DND-41 (cell line): ENCODE results near the gene TNS3.

Experiments
- ATAC-seq: fragments of 200-7000 bp; cut with Tn5 transposase; 3 replicates; pipeline ENCODE4 v1.9.1; 2021; ENCODE audit warnings: low read depth; ENCODE audit not compliant: insufficient read depth
- DNase-seq: peaks from one replicate; pipeline ENCODE4 v3.0.0-alpha.2; 2020
- H2AFZ ChIP-seq: 2 replicates; pipeline ENCODE4 v1.6.0; 2012; ENCODE audit warnings: low read depth, low read length
- H3K27ac ChIP-seq: 2 replicates; pipeline ENCODE4 v1.5.1; 2012; ENCODE audit warnings: low read length, inconsistent platforms
- H3K27me3 ChIP-seq: fragments of 200-600 bp; sonication (generic); 2 replicates; pipeline ENCODE4 v1.6.0; 2012; ENCODE audit warnings: low read length, mild to moderate bottlenecking, inconsistent platforms; ENCODE audit not compliant: insufficient read depth, poor library complexity
- H3K36me3 ChIP-seq: 2 replicates; pipeline ENCODE4 v1.5.1; 2012; ENCODE audit warnings: low read length, inconsistent platforms; ENCODE audit not compliant: insufficient read depth
- H3K4me1 ChIP-seq: 2 replicates; pipeline ENCODE4 v1.5.1; 2012; ENCODE audit warnings: mild to moderate bottlenecking, low read length; ENCODE audit not compliant: insufficient read depth
- H3K4me2 ChIP-seq: 2 replicates; pipeline ENCODE4 v1.6.0; 2012; ENCODE audit warnings: mild to moderate bottlenecking, moderate library complexity, low read length, inconsistent platforms; ENCODE audit not compliant: insufficient read depth
- H3K4me3 ChIP-seq, 2 experiments: fragments of 200-600 bp in 1 of 2; shearing (Covaris generic) in 1 of 2; 2 replicates each; pipeline ENCODE4 v1.5.1; 2012 to 2016; ENCODE audit warnings: inconsistent platforms in 2 of 2, low read length in 2 of 2, mild to moderate bottlenecking in 2 of 2, low read depth in 1 of 2, moderate library complexity in 1 of 2
- H3K79me2 ChIP-seq: 2 replicates; pipeline ENCODE4 v1.6.0; 2012; ENCODE audit warnings: low read length, inconsistent platforms; ENCODE audit not compliant: insufficient read depth
- H3K9ac ChIP-seq: 2 replicates; pipeline ENCODE4 v1.6.0; 2012; ENCODE audit warnings: low read depth, mild to moderate bottlenecking, inconsistent platforms, low read length, moderate library complexity
- H3K9me3 ChIP-seq: 2 replicates; pipeline ENCODE4 v1.5.1; 2012; ENCODE audit warnings: low read length, moderate library complexity, mild to moderate bottlenecking, inconsistent platforms; ENCODE audit not compliant: insufficient read depth, severe bottlenecking
- H4K20me1 ChIP-seq: 2 replicates; pipeline ENCODE4 v1.6.0; 2012; ENCODE audit warnings: low read length; ENCODE audit not compliant: insufficient read depth
- EZH2 ChIP-seq: IDR thresholded peaks from 3 replicates; pipeline ENCODE4 v1.6.1; 2012; ENCODE audit warnings: borderline replicate concordance, low read depth, mild to moderate bottlenecking, moderate library complexity, low read length, inconsistent platforms; ENCODE audit not compliant: severe bottlenecking
- TF ChIP-seq, protein P1 (sequence below): IDR thresholded peaks from 2 replicates; pipeline ENCODE4 v1.5.1; 2012; ENCODE audit warnings: borderline replicate concordance, low read length, moderate library complexity, mild to moderate bottlenecking; ENCODE audit not compliant: poor library complexity, severe bottlenecking; ENCODE audit errors: extremely low read depth

Gene TNS3

DNA sequence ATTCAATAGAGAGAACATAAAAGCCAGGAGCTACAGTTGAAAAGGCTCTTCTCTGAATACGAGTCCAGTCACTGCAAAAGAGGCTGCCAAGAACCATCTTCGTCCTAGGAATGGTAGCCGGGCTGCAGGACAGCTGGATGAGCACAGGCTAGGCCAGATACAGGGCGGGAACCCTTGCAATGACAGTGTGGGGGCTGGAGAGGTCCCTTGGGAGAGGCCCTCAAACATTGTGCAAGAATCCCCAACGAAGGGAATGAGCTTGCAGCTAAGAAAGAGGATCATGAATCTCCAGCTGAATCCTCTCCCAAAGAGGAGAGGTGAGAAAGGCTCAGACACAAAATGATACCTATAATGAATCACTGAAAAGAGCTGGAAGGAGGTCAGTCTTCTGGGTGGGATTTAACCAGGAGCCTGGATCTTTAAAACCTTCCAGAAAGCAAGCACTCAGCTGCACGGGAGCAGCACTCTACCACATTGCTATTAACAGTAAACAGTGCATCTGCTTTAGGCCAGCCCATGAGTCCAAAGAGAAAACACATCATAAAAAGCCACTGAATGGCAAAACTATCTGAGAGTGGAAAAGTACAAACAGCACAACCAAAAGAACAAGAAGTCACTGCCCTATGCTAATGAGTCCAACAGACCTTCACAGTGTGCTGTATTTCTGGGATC lies 287.9 kb downstream of the TNS3 start:
- Histone ChIP-seq H3K9ac (no peak overlapping the region), H2AFZ (no peak overlapping the region), H3K4me1 (no peaks in the 10 kb centered on the region), H3K9me3 (no peaks in the 10 kb centered on the region), H3K27ac (no peak overlapping the region), H4K20me1 (no peaks in the 10 kb centered on the region), H3K4me2 (no peak overlapping the region), H3K4me3 (no peak overlapping the region), H3K79me2 (no peaks in the 10 kb centered on the region), H3K36me3 (no peaks in the 10 kb centered on the region), H3K27me3 (no peaks in the 10 kb centered on the region)
- TF ChIP-seq, protein P1, sequence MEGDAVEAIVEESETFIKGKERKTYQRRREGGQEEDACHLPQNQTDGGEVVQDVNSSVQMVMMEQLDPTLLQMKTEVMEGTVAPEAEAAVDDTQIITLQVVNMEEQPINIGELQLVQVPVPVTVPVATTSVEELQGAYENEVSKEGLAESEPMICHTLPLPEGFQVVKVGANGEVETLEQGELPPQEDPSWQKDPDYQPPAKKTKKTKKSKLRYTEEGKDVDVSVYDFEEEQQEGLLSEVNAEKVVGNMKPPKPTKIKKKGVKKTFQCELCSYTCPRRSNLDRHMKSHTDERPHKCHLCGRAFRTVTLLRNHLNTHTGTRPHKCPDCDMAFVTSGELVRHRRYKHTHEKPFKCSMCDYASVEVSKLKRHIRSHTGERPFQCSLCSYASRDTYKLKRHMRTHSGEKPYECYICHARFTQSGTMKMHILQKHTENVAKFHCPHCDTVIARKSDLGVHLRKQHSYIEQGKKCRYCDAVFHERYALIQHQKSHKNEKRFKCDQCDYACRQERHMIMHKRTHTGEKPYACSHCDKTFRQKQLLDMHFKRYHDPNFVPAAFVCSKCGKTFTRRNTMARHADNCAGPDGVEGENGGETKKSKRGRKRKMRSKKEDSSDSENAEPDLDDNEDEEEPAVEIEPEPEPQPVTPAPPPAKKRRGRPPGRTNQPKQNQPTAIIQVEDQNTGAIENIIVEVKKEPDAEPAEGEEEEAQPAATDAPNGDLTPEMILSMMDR = no peak
- no peak for TF ChIP-seq EZH2
- ATAC-seq (no peak), DNase-seq (no peak)

DNA sequence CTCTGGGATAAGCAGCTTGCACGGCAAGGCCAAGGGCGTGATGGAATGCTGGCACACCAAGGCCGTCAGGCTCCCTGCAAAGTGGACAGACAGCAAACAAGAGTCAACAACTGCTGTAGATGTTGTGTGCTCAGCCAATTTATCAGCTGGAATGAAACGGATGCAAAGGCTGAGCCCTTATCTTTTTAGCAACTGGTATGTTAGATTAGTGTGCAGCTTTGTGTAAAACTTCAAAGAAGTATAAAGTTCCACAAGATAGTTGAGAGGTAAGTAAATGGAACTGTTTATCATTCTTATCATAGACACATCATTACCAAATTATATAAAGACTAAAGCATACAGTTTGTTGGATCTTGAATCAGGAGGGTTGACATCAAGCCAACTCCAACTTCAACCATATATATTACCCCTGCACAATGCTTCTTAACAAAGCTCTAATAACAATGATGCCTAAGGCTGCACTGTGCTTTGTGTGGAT lies 289.0 kb downstream of the TNS3 start:
- TF ChIP-seq, protein P1 = no peak
- TF ChIP-seq EZH2 = no peak
- Histone ChIP-seq H3K9me3 (no peaks in the 10 kb centered on the region), H3K79me2 (no peaks in the 10 kb centered on the region), H3K27me3 (no peaks in the 10 kb centered on the region), H3K9ac (no peak overlapping the region), H3K36me3 (no peaks in the 10 kb centered on the region), H3K27ac (no peak overlapping the region), H2AFZ (no peak overlapping the region), H3K4me1 (no peaks in the 10 kb centered on the region), H3K4me2 (no peak overlapping the region), H3K4me3 (no peak overlapping the region), H4K20me1 (no peaks in the 10 kb centered on the region)
- DNase-seq = no peak
- ATAC-seq = no peak

DNA sequence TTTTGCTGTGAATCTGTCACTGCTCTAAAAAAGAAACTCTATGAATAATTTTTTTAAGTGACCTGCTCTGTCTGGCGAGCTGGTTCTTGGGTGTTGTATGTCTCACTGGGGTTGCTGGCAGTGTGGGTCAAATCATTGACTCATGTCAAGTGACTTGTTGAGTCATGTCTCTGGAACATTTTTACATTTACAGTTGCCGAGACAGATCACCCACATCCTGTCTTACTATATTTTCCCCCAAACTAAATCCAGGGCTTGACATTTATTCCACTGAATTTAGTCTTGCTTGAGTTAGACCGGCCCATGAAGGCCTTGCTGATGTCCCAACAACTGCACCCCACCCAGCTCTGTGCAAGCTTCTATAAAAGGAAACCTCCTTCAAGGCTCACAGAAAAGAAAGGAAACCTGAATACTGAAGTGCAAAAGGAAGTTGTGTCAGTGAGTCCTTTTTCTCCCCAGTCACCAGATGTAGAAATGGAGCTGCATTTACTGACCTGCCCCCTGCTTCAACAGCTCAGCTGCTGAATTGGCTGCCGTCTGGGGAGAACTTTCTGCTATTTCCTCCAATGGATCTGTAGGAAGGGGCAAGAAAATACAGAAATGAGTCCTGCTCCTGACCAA lies 290.3 kb downstream of the TNS3 start:
- Histone ChIP-seq H4K20me1 (no peaks in the 10 kb centered on the region), H2AFZ (no peak overlapping the region), H3K4me1 (no peaks in the 10 kb centered on the region), H3K79me2 (no peaks in the 10 kb centered on the region), H3K27me3 (no peaks in the 10 kb centered on the region), H3K9me3 (no peaks in the 10 kb centered on the region), H3K4me2 (no peak overlapping the region), H3K36me3 (no peaks in the 10 kb centered on the region), H3K27ac (no peak overlapping the region), H3K9ac (no peak overlapping the region), H3K4me3 (no peak overlapping the region)
- DNase-seq (no peak), ATAC-seq (no peak)
- TF ChIP-seq, protein P1 = no peak
- no peak for TF ChIP-seq EZH2
